SK-N-SH treated with all-trans-retinoic acid at 6 μM for 48 hours (cell line): Measurements from ENCODE around the gene TMEM203.
"Not testable (repeated sequence)": the region's sequence is repeated elsewhere in the genome, so short reads cannot be mapped to it uniquely, and the experiment has no call there.

ENCODE experiments used
- ATAC-seq: fragments of 200-7000 bp; cut with Tn5 transposase; 3 replicates; pipeline ENCODE4 v1.9.1; 2020; ENCODE audit warnings: mild to moderate bottlenecking, moderate library complexity
- CREB5 ChIP-seq: fragments of 250-450 bp; sonication (Bioruptor Pico); IDR thresholded peaks from 2 replicates; pipeline ENCODE4 v1.5.1; 2020; ENCODE audit warnings: low read depth, mild to moderate bottlenecking, moderate library complexity
- CSDC2 ChIP-seq: fragments of 250-450 bp; sonication (Bioruptor Pico); IDR thresholded peaks from 2 replicates; pipeline ENCODE4 v1.5.0; 2020; ENCODE audit warnings: mild to moderate bottlenecking, moderate library complexity
- ESRRG ChIP-seq: fragments of 250-450 bp; sonication (Bioruptor Pico); IDR thresholded peaks from 2 replicates; pipeline ENCODE4 v1.6.1; 2021; ENCODE audit warnings: mild to moderate bottlenecking
- GLIS3 ChIP-seq: fragments of 250-450 bp; sonication (Bioruptor Pico); IDR thresholded peaks from 2 replicates; pipeline ENCODE4 v1.5.0; 2020; ENCODE audit warnings: mild to moderate bottlenecking, moderate library complexity
- ISL1 ChIP-seq: fragments of 250-450 bp; sonication (Bioruptor Pico); IDR thresholded peaks from 2 replicates; pipeline ENCODE4 v2.1.2; 2022; ENCODE audit warnings: mild to moderate bottlenecking, moderate library complexity
- OSR1 ChIP-seq: fragments of 250-450 bp; sonication (Bioruptor Pico); IDR thresholded peaks from 2 replicates; pipeline ENCODE4 v1.8.0; 2022; ENCODE audit warnings: moderate library complexity, mild to moderate bottlenecking, inconsistent platforms
- PATZ1 ChIP-seq: fragments of 250-450 bp; sonication (Bioruptor Pico); IDR thresholded peaks from 2 replicates; pipeline ENCODE4 v1.8.0; 2020; ENCODE audit warnings: mild to moderate bottlenecking, moderate library complexity, borderline replicate concordance
- RARB ChIP-seq: fragments of 250-450 bp; sonication (Bioruptor Pico); IDR thresholded peaks from 2 replicates; pipeline ENCODE4 v1.8.0; 2021; ENCODE audit warnings: mild to moderate bottlenecking, moderate library complexity
- TCF4 ChIP-seq: fragments of 250-450 bp; sonication (Bioruptor Pico); IDR thresholded peaks from 2 replicates; pipeline ENCODE4 v1.8.0; 2021; ENCODE audit warnings: mild to moderate bottlenecking, moderate library complexity, borderline replicate concordance
- TOX ChIP-seq: fragments of 250-450 bp; sonication (Bioruptor Pico); IDR thresholded peaks from 2 replicates; pipeline ENCODE4 v1.8.0; 2021; ENCODE audit warnings: mild to moderate bottlenecking, moderate library complexity, borderline replicate concordance
- TSHZ2 ChIP-seq: fragments of 250-450 bp; sonication (Bioruptor Pico); IDR thresholded peaks from 2 replicates; pipeline ENCODE4 v1.5.0; 2020; ENCODE audit warnings: mild to moderate bottlenecking, moderate library complexity
- ZC3H10 ChIP-seq: fragments of 250-450 bp; sonication (Bioruptor Pico); IDR thresholded peaks from 2 replicates; pipeline ENCODE4 v1.5.1; 2021; ENCODE audit warnings: mild to moderate bottlenecking, moderate library complexity
- ZFP3 ChIP-seq: fragments of 250-450 bp; sonication (Bioruptor Pico); IDR thresholded peaks from 2 replicates; pipeline ENCODE4 v1.5.0; 2020; ENCODE audit warnings: mild to moderate bottlenecking, moderate library complexity
- ZFP30 ChIP-seq: fragments of 450-650 bp; formaldehyde crosslinking; IDR thresholded peaks from 2 replicates; pipeline ENCODE4 v1.5.0; 2022; ENCODE audit warnings: mild to moderate bottlenecking, moderate library complexity
- ZNF565 ChIP-seq: fragments of 450-650 bp; formaldehyde crosslinking; conservative IDR thresholded peaks from 2 replicates; pipeline ENCODE4 v1.5.0; 2020; ENCODE audit warnings: low read depth, mild to moderate bottlenecking, moderate library complexity
- ZNF70 ChIP-seq: fragments of 450-650 bp; formaldehyde crosslinking; IDR thresholded peaks from 2 replicates; pipeline ENCODE4 v1.5.0; 2020; ENCODE audit warnings: mild to moderate bottlenecking, moderate library complexity
- ZNF8 ChIP-seq: fragments of 450-650 bp; formaldehyde crosslinking; IDR thresholded peaks from 2 replicates; pipeline ENCODE4 v1.5.0; 2020; ENCODE audit warnings: mild to moderate bottlenecking, moderate library complexity

TMEM203 gene

GRCh38 chr9:137243626-137244485 is 38.4 kb upstream of the TMEM203 start:
- TF ChIP-seq PATZ1 (CRISPR knock-in tag) = 0 out of 2 replicates have a peak, but pooled peaks have one; percentile 10
- TF ChIP-seq ZNF70 = no peak
- no peak; the same call in 2 of the 3 replicates for ATAC-seq

GRCh38 chr9:137243266-137243625 is 37.8 kb upstream of the TMEM203 start:
- not testable (repeated sequence) for ATAC-seq

GRCh38 chr9:137242269-137243203 is 37.1 kb upstream of the TMEM203 start:
- no peak for TF ChIP-seq ISL1 (CRISPR knock-in tag)
- TF ChIP-seq RARB (CRISPR knock-in tag) = no peak
- TF ChIP-seq ZFP30 (CRISPR knock-in tag) = no peak
- no peak for TF ChIP-seq PATZ1 (CRISPR knock-in tag)
- no peak for TF ChIP-seq ZNF565 (CRISPR knock-in tag)
- TF ChIP-seq CREB5 = no peak
- no peak for TF ChIP-seq TCF4 (CRISPR knock-in tag)
- no peak for TF ChIP-seq ZNF70
- TF ChIP-seq ESRRG = no peak
- no peak for ATAC-seq

- TF ChIP-seq ZNF8 (CRISPR knock-in tag) = no peak
- TF ChIP-seq TCF4 (CRISPR knock-in tag) = no peak
- no peak for TF ChIP-seq CSDC2 (CRISPR knock-in tag)
- TF ChIP-seq ZFP3 (CRISPR knock-in tag) = no peak
- TF ChIP-seq RARB (CRISPR knock-in tag) = no peak
- TF ChIP-seq OSR1 (CRISPR knock-in tag) = no peak
- no peak for TF ChIP-seq TOX
- no peak for TF ChIP-seq ESRRG
Measured at GRCh38 chr9:137241490-137242268, 36.2 kb upstream of the TMEM203 start.

GRCh38 chr9:137240841-137241489 is 35.5 kb upstream of the TMEM203 start, which contains the start of gene TUBB4B:
TSS of gene TUBB4B (plus strand) at chr9:137241287. CDS start at chr9:137241361, 74 bp downstream.
- 0 out of 2 replicates have a peak, but pooled peaks have one; percentile 28 for TF ChIP-seq TSHZ2 (CRISPR knock-in tag)
- no peak for TF ChIP-seq ISL1 (CRISPR knock-in tag)
- peak; percentile 84 for TF ChIP-seq ZC3H10
- TF ChIP-seq GLIS3 = 0 out of 2 replicates have a peak, but pooled peaks have one; percentile 86
- peak; percentile 72 for ATAC-seq

More at GRCh38 chr9:137241490-137242268, 36.2 kb upstream of the TMEM203 start:
- ATAC-seq = no peak
